GM23248 (cell line): ENCODE measurements around the gene RAB3C.
"Not testable (repeated sequence)": the region's sequence is repeated elsewhere in the genome, so short reads cannot be mapped to it uniquely, and the experiment has no call there.

ENCODE experiments used
- EZH2 ChIP-seq: fragments of 200-600 bp; sonication (generic); IDR thresholded peaks from 2 replicates; pipeline ENCODE4 v1.6.1; 2018; ENCODE audit warnings: antibody characterized with exemption, mild to moderate bottlenecking; ENCODE audit not compliant: insufficient read depth, poor library complexity, severe bottlenecking
- EZH2phosphoT487 ChIP-seq: fragments of 200-600 bp; sonication (generic); IDR thresholded peaks from 2 replicates; pipeline ENCODE4 v1.6.1; 2018; ENCODE audit warnings: antibody characterized with exemption, moderate library complexity, mild to moderate bottlenecking, low read depth; ENCODE audit not compliant: insufficient read depth

DNA sequence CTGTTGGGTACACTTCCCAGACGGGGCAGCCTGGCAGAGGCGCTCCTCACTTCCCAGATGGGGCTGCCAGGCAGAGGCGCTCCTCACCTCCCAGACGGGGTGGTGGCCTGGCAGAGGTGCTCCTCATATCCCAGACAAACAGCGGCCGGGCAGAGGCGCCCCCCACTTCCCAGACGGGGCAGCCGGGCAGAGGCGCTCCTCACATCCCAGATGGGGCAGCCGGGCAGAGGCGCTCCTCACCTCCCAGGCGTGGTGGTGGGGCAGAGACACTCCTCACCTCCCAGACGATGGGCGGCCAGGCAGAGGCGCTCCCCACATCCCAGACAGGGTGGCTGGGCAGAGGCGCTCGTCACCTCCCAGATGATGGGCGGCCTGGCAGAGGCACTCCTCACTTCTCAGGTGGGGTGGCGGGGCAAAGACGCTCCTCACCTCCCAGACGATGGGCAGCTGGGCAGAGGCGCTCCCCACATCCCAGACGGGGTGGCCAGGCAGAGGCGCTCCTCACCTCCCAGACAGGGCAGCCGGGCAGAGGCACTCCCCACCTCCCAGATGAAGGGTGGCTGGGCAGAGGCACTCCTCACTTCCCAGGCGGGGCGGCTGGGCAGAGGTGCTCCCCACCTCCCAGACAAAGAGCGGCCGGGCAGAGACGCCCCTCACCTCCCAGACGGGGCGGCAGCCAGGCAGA lies 19.7 kb upstream of the RAB3C start:
- TF ChIP-seq EZH2, EZH2phosphoT487: not testable (repeated sequence)
